C4-2B (cell line): ENCODE measurements around the gene MYH13.

Experiments used
- H3K27ac ChIP-seq: fragments of 450-650 bp; 2 replicates; pipeline ENCODE4 v1.5.1; 2017
- CTCF ChIP-seq: fragments of 450-650 bp; conservative IDR thresholded peaks from 2 replicates; pipeline ENCODE4 v1.5.1; 2017; ENCODE audit warnings: mild to moderate bottlenecking
- ZFX ChIP-seq: fragments of 450-650 bp; IDR thresholded peaks from 2 replicates; pipeline ENCODE4 v1.6.1; 2017

The MYH13 gene

DNA sequence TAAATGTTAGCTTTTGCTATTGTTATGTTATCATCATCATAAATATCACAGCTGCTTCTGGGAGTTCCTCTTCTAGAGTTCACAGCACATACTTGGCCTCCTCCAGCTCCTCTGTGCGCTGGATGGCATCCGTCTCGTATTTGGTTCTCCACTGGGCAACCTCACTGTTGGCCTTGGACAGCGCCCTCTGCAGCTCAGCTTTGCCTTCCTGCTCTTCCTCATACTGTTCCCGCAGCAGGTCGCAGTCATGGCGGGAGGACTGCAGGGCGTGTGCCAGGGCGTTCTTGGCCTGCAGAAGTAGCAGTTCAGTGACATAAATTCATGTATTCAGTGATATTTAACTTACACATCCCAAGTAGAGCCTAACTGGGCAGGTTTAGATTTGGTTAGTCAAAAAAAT, 25.5 kb upstream of the MYH13 start:
- TF ChIP-seq CTCF = peak; percentile 2; the same call in 1 of the 2 replicates
- TF ChIP-seq ZFX = no peak
- H3K27ac ChIP-seq = no peak overlapping the region

DNA sequence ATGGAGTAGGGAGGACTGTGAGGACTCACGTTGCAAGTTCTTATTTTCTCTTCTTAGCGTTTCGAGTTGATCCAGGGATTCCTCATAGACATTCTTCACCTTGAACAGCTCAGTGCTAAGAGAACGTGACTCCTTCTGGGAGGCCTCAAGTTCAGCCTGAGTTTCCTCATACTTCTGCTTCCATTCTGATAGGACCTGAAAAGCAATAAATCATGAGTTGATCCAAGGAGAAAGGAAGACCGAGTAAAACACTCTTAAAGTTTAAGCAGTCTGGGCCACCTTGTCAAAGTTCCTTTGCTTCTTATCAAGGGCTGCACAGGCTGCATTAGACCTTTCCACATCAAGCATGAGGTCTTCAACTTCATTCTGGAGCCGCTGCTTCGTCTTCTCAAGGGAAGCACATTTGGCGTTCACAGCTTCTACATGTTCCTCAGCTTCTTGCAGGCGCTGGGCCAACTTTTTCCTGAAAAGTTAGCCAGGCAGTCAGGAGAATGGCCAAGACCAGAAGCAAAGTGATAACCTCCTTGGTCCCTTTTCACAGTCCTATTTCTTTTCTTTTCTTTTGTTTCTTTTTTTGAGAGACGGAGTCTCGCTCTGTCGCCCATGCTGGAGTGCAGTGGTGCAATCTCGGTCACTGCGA, 23.8 kb upstream of the MYH13 start:
- H3K27ac ChIP-seq = no peak overlapping the region
- TF ChIP-seq ZFX (no peak), CTCF (no peak)

- no peak for TF ChIP-seq CTCF
- no peak for TF ChIP-seq ZFX
- H3K27ac ChIP-seq = no peak overlapping the region
Measured at GRCh38 chr17:10394201-10394887, 21.5 kb upstream of the MYH13 start.

GRCh38 chr17:10392880-10393279, 20.1 kb upstream of the MYH13 start:
- H3K27ac ChIP-seq = no peak overlapping the region
- no peak for TF ChIP-seq CTCF
- no peak for TF ChIP-seq ZFX

DNA sequence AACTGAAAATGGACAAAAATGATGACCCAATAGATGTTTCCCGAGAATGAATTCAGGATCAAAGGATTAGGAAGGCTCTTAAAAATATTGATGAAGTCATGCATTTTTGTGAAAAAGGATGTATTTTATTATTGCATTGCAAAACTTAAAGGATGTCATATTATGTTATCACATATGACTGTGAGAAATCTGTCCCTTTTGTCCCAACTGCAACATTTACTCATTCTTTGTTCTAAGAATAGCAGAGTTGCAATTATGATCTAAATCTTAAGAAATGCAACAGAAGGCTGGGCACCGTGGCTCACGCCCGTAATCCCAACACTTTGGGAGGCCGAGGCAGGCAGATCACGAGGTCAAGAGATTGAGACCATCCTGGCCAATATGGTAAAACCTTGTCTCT, 13.1 kb upstream of the MYH13 start:
- TF ChIP-seq ZFX (no peak), CTCF (no peak)
- H3K27ac ChIP-seq = no peak overlapping the region

GRCh38 chr17:10384175-10384574, 11.4 kb upstream of the MYH13 start:
- no peak for TF ChIP-seq CTCF
- TF ChIP-seq ZFX = no peak
- H3K27ac ChIP-seq = no peak overlapping the region

- H3K27ac ChIP-seq = no peak overlapping the region
- TF ChIP-seq CTCF (no peak), ZFX (no peak)
Measured at GRCh38 chr17:10380631-10381408, 8.0 kb upstream of the MYH13 start.
